A549 treated with AZD2906 at 1 μM for 4 hours (cell line): ENCODE data around the gene CH25H. TPM values are rescaled to one million over a fixed set of nuclear protein-coding genes. Genes with fewer than 3 reads are reported as not detected.

Experiments
- total RNA-seq: library from RNA; stranded (reverse); fragments of 200-300 nt; extraction: Qiagen RNA extraction; gene quantifications from 5 replicates; pipeline ENCODE4 v1.2.3, GENCODE V29; 2022

CH25H gene, protein sequence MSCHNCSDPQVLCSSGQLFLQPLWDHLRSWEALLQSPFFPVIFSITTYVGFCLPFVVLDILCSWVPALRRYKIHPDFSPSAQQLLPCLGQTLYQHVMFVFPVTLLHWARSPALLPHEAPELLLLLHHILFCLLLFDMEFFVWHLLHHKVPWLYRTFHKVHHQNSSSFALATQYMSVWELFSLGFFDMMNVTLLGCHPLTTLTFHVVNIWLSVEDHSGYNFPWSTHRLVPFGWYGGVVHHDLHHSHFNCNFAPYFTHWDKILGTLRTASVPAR
- total RNA-seq, result 0.51 to 0.77 TPM (median 0.68 TPM) in 5 replicates

DNA sequence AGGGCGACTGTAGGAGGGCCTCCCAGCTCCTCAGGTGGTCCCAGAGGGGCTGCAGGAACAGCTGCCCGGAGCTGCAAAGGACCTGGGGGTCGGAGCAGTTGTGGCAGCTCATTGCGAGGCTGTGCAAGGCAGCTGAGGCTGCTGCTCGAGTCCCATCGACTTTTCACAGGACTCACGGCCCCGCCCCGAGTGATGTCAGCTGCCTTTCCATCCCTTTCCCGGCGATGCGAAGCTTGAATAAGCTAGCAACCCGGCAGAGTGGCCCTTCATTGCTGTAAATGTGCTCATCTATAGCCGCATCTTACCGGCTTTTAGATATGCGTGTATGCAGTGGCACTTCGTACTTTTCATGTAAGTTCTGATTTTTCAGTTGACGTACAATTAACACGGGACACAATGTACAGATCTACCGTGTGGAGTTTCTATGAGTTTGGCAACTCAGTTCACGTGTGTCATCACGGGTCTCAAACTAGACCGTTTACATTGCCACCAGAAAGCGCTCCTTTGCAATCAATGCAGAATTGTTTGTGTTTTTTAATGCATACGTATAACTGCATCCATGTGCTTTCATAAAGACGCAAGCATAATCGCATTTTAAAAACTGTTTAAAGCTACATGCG lies at the start of gene CH25H:
Gene CH25H, minus strand, starts transcription at position 137 of the 620 bp plus-strand sequence. Its CDS starts 25 bp downstream, at position 112.

GRCh38 chr10:89251409-89252224 lies 44.5 kb upstream of the CH25H start, which contains the start of gene LIPA:
LIPA (minus strand) TSS chr10:89251775; CDS start chr10:89247648, 4,127 bp downstream.

Other genes with a start within 250 kb of the CH25H start
- 28.6 to 38.2 TPM (median 30.3 TPM) in 5 replicates for gene FAS, start 216.5 kb downstream of the CH25H start, total RNA-seq
- gene LIPA, start 44.5 kb upstream of the CH25H start, total RNA-seq, result 40.1 to 52.4 TPM (median 46.2 TPM) in 5 replicates
- gene IFIT2, start 94.7 kb upstream of the CH25H start, total RNA-seq, result 1.2 to 2.4 TPM (median 1.9 TPM) in 5 replicates
- gene IFIT3, start 120.7 kb upstream of the CH25H start, total RNA-seq, result 3.2 to 5.4 TPM (median 3.8 TPM) in 5 replicates
- gene IFIT1B, start 170.7 kb upstream of the CH25H start, total RNA-seq, result not detected in 5 replicates
- gene IFIT1, start 185.3 kb upstream of the CH25H start, total RNA-seq, result 3.4 to 5.4 TPM (median 3.9 TPM) in 5 replicates
- gene IFIT5, start 207.3 kb upstream of the CH25H start, total RNA-seq, result 7.4 to 12.7 TPM (median 8.9 TPM) in 5 replicates